SU-DHL-6 (cell line): ENCODE data around the gene CSF1R.

Experiments
- CTCF ChIP-seq: fragments of 200-600 bp; sonication (generic); IDR thresholded peaks from one replicate; pipeline ENCODE4 v1.5.1; 2017; ENCODE audit warnings: antibody characterized with exemption, mild to moderate bottlenecking, low read length, moderate library complexity; ENCODE audit not compliant: insufficient read depth, poor library complexity, severe bottlenecking
- EZH2phosphoT487 ChIP-seq: fragments of 200-600 bp; sonication (generic), shearing (Covaris generic); conservative IDR thresholded peaks from 2 replicates; pipeline ENCODE4 v1.6.1; 2018; ENCODE audit warnings: mild to moderate bottlenecking, antibody characterized with exemption, low read length, moderate library complexity, mixed read lengths

DNA sequence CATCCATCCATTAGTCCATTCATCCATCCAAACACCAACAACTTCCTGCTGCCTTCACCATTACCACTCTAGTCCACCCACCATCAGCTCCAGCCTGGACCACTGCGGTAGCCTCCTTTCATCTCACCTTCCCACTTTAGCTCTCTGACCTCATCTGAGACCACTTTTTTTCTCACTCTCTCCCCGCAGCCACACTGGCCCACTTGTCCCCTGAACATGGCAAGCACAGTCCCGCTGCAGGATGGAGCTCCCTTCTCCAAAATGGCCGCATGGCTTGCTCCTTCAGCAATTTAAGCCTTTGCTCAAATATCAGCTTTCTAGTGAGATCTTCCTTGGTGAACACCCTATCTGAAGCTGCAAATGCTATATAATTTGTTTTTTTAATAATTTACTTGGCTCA lies 11.1 kb downstream of the CSF1R start:
- TF ChIP-seq CTCF (no peak), EZH2phosphoT487 (no peak)
